Brain microvascular endothelial cell (primary cell): ENCODE measurements around the gene TTLL3.

ENCODE experiments used
- DNase-seq: peaks from one replicate; pipeline ENCODE4 v3.0.0-alpha.2; 2020
- H3K27ac ChIP-seq: fragments of 250-450 bp; sonication (Bioruptor Pico); 2 replicates; pipeline ENCODE4 v1.5.1; 2020; ENCODE audit warnings: mild to moderate bottlenecking, moderate library complexity
- H3K27me3 ChIP-seq: fragments of 250-450 bp; sonication (Bioruptor Pico); replicated peaks from 2 replicates; pipeline ENCODE4 v1.5.1; 2020; ENCODE audit warnings: mild to moderate bottlenecking
- H3K36me3 ChIP-seq: fragments of 250-450 bp; sonication (Bioruptor Pico); replicated peaks from 2 replicates; pipeline ENCODE4 v1.5.1; 2020; ENCODE audit warnings: mild to moderate bottlenecking
- H3K4me3 ChIP-seq: 2 replicates; pipeline ENCODE4 v1.5.1; 2011; ENCODE audit warnings: low read depth, mild to moderate bottlenecking, control low read depth, low read length, moderate library complexity
- CTCF ChIP-seq: IDR thresholded peaks from 2 replicates; pipeline ENCODE4 v1.5.1; 2011; ENCODE audit warnings: low read depth, mild to moderate bottlenecking, moderate library complexity, low read length, control low read depth, inconsistent platforms; ENCODE audit errors: missing control alignments
- in situ Hi-C: cut with HindIII; loops from 2 replicates; pipeline ENCODE4 v1.10.0; 2017; ENCODE audit warnings: low sequenced_read_pairs, low pct_ligation_motif_present

The TTLL3 gene

GRCh38 chr3:9795207-9795606 is 14.9 kb upstream of the TTLL3 start:
- no peak for TF ChIP-seq CTCF
- in situ Hi-C loops, result no loop called here
- H3K27me3 ChIP-seq, result no peaks in the 10 kb centered on the region
- no peak overlapping the region for H3K27ac ChIP-seq
- no peak for DNase-seq
- no peak overlapping the region for H3K4me3 ChIP-seq
- peaks cover 45% of the 10 kb centered on the region for H3K36me3 ChIP-seq

- in situ Hi-C loops, result no loop called here
- TF ChIP-seq CTCF, result no peak
- H3K27me3 ChIP-seq, result no peaks in the 10 kb centered on the region
- no peak for DNase-seq
- no peak overlapping the region for H3K4me3 ChIP-seq
- H3K27ac ChIP-seq, result no peak overlapping the region
- peaks cover 59% of the 10 kb centered on the region for H3K36me3 ChIP-seq
Observed at GRCh38 chr3:9797196-9797945, 12.7 kb upstream of the TTLL3 start.

- Histone ChIP-seq H3K27ac (no peak overlapping the region), H3K36me3 (peaks cover 76% of the 10 kb centered on the region), H3K27me3 (no peaks in the 10 kb centered on the region), H3K4me3 (no peak overlapping the region)
- TF ChIP-seq CTCF, result peak; percentile 47
- DNase-seq, result no peak
- in situ Hi-C loops, result no loop called here
Observed at GRCh38 chr3:9800529-9800928, 9.5 kb upstream of the TTLL3 start.

- no peak overlapping the region for H3K4me3 ChIP-seq
- in situ Hi-C loops, result no loop called here
- H3K36me3 ChIP-seq, result peaks cover 84% of the 10 kb centered on the region
- TF ChIP-seq CTCF, result no peak
- no peak for DNase-seq
- no peak overlapping the region for H3K27ac ChIP-seq
- no peaks in the 10 kb centered on the region for H3K27me3 ChIP-seq
Observed at GRCh38 chr3:9803494-9803893, 6.6 kb upstream of the TTLL3 start.

GRCh38 chr3:9804996-9805395 is 5.1 kb upstream of the TTLL3 start:
- H3K36me3 ChIP-seq, result peaks cover 73% of the 10 kb centered on the region
- H3K4me3 ChIP-seq, result no peak overlapping the region
- no peaks in the 10 kb centered on the region for H3K27me3 ChIP-seq
- in situ Hi-C loops, result no loop called here
- no peak for DNase-seq
- no peak for TF ChIP-seq CTCF
- H3K27ac ChIP-seq, result no peak overlapping the region

GRCh38 chr3:9806137-9806536 is 3.9 kb upstream of the TTLL3 start:
- DNase-seq, result no peak
- Histone ChIP-seq H3K4me3 (no peak overlapping the region), H3K27me3 (no peaks in the 10 kb centered on the region), H3K36me3 (peaks cover 63% of the 10 kb centered on the region), H3K27ac (no peak overlapping the region)
- TF ChIP-seq CTCF, result no peak
- in situ Hi-C loops, result no loop called here
